KMS-11 (cell line): ENCODE measurements around the gene CTCF.

Experiments
- H2AFZ ChIP-seq: fragments of 200-600 bp; sonication (generic); 2 replicates; pipeline ENCODE4 v1.6.1; 2016; ENCODE audit warnings: antibody characterized with exemption, mixed run types, low read depth
- H3K27ac ChIP-seq: fragments of 200-600 bp; sonication (generic); 2 replicates; pipeline ENCODE4 v1.6.1; 2016; ENCODE audit warnings: mild to moderate bottlenecking, mixed run types
- H3K27me3 ChIP-seq: fragments of 200-600 bp; sonication (generic); 2 replicates; pipeline ENCODE4 v1.6.1; 2017; ENCODE audit warnings: mild to moderate bottlenecking, low read depth, mixed run types, moderate library complexity; ENCODE audit not compliant: insufficient read depth
- H3K36me3 ChIP-seq: fragments of 200-600 bp; sonication (generic); 2 replicates; pipeline ENCODE4 v1.6.1; 2017; ENCODE audit warnings: mild to moderate bottlenecking, mixed run types; ENCODE audit not compliant: insufficient read depth
- H3K4me1 ChIP-seq: fragments of 200-600 bp; sonication (generic); 2 replicates; pipeline ENCODE4 v1.6.1; 2016; ENCODE audit warnings: mild to moderate bottlenecking, low read depth, mixed run types; ENCODE audit not compliant: poor library complexity, severe bottlenecking
- H3K4me2 ChIP-seq: fragments of 200-600 bp; sonication (generic); 2 replicates; pipeline ENCODE4 v1.7.0; 2016; ENCODE audit warnings: mild to moderate bottlenecking, mixed run types
- H3K4me3 ChIP-seq: fragments of 200-600 bp; sonication (generic); IDR thresholded peaks from 2 replicates; pipeline ENCODE4 v1.6.1; 2017; ENCODE audit warnings: low read depth, low read length, mixed read lengths; ENCODE audit not compliant: insufficient read depth
- H3K79me2 ChIP-seq: fragments of 200-600 bp; sonication (generic); 2 replicates; pipeline ENCODE4 v1.6.1; 2016; ENCODE audit warnings: low read depth, mixed run types; ENCODE audit not compliant: insufficient read depth
- H3K9ac ChIP-seq: fragments of 200-600 bp; sonication (generic); 2 replicates; pipeline ENCODE4 v1.6.1; 2016; ENCODE audit warnings: mild to moderate bottlenecking, mixed run types
- H4K20me1 ChIP-seq: fragments of 200-600 bp; sonication (generic); 2 replicates; pipeline ENCODE4 v1.6.1; 2016; ENCODE audit warnings: mild to moderate bottlenecking, mixed run types; ENCODE audit not compliant: insufficient read depth
- CTCF ChIP-seq: fragments of 200-600 bp; sonication (generic); conservative IDR thresholded peaks from 2 replicates; pipeline ENCODE4 v1.6.1; 2017; ENCODE audit warnings: low read depth, mild to moderate bottlenecking, antibody characterized with exemption, low read length, moderate library complexity, mixed read lengths

The CTCF gene

GRCh38 chr16:67546761-67547422 lies 15.4 kb upstream of the CTCF start:
- Histone ChIP-seq H3K9ac (no peak overlapping the region), H3K79me2 (no peaks in the 10 kb centered on the region), H3K4me1 (peaks cover 38% of the 10 kb centered on the region), H2AFZ (peak overlapping the region; percentile 15; the same call in 1 of the 2 replicates), H3K4me2 (peak overlapping the region; percentile 62; the same call in 1 of the 2 replicates), H3K27me3 (no peaks in the 10 kb centered on the region), H3K27ac (peak overlapping the region; percentile 59), H3K36me3 (no peaks in the 10 kb centered on the region), H3K4me3 (no peak overlapping the region), H4K20me1 (no peaks in the 10 kb centered on the region)
- TF ChIP-seq CTCF: peak; percentile 94

DNA sequence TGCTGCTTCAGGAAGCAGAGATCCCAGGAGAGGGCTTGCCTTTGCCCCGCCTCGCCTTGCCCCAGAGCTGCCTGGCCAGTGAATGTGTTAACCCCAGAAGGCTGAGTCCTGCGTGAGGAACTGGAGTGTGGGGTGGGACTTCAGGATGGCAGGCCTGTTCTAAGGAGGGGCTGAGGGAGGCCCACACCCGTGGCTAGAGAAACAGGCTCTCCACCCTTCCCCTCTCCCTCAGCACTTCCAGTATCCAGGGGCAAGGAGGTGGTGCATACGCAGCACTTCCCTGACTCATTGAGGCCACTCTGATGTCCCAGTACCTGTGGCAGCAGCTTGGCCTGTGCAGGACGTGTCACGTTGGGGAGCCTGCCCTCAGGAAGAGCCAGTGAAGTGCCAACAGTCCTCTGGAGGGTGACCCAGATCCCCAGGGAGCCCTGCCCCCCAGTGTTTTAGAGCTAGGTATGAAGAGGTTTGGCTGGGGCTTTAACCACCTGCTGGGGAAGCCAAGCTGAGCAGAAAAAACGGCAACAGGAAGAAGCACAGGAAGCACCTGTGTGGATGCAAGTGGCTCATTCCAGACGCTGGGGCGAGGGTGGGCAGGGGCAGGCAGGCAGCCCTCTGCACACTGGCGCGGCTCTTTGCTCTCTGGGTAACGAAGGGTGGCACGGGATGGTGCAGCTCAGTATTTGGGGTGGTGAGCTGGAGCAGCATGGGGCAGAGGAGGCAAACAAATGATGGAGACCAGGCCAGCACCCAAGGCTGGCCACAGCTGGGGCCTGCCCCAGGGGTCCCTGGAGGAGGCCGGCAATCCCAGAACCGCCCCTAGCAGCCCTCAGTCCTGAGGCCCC lies 14.7 kb upstream of the CTCF start:
- no peaks in the 10 kb centered on the region for H3K27me3 ChIP-seq
- H3K4me3 ChIP-seq: no peak overlapping the region
- no peaks in the 10 kb centered on the region for H3K36me3 ChIP-seq
- no peak for TF ChIP-seq CTCF
- H3K4me2 ChIP-seq: peak overlapping the region; percentile 62
- H4K20me1 ChIP-seq: no peaks in the 10 kb centered on the region
- peaks cover 30% of the 10 kb centered on the region for H3K4me1 ChIP-seq
- peak overlapping the region; percentile 15; the same call in 1 of the 2 replicates for H2AFZ ChIP-seq
- peak overlapping the region; percentile 31; the same call in 1 of the 2 replicates for H3K9ac ChIP-seq
- H3K27ac ChIP-seq: peak overlapping the region; percentile 50
- no peaks in the 10 kb centered on the region for H3K79me2 ChIP-seq

DNA sequence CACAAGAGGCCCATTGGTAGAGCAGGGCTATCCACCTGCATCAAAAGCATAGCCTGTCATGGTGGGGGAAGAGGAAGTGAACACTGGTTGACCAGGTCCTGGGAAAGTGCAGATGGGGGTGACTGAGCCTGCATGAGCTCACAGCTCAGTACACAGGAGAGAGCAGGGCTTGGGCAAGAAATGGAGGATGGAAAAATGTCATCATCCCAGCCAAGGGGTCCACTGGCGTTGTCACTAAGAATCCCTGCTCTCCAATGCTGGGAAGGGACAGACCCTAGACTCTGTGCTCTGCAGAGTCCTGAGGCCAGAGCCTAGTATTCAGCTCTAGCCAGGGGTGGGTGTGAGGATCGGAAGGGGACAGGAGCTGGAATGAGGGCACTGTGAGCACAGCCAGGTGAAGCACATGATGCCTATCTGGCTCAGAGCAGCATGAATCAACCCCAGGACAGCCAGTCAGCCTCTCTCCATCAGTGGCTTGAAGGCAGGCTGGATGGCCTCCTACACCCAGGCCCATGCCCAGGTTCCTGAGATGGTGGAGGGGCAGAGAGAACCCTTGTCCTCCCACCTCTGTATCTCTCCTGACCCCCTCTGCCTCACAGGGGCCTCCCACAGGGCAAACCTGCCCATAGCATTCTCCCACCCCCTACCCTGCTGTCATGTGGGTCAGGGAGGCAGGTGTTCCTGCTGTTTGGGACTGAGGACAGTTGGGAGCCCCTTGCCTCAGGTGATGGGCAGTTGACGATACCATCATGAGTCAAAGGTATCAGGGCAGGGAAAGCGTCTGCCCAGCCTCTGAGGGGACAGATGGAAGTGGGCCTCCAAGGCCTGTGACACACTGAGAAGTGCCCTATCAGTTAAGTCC lies 13.8 kb upstream of the CTCF start:
- no peak overlapping the region for H3K4me3 ChIP-seq
- no peak overlapping the region for H2AFZ ChIP-seq
- no peaks in the 10 kb centered on the region for H3K27me3 ChIP-seq
- peak overlapping the region; percentile 31; the same call in 1 of the 2 replicates for H3K9ac ChIP-seq
- peak overlapping the region; percentile 50 for H3K27ac ChIP-seq
- H3K4me2 ChIP-seq: peak overlapping the region; percentile 62
- H3K4me1 ChIP-seq: peaks cover 25% of the 10 kb centered on the region
- no peak for TF ChIP-seq CTCF
- H3K36me3 ChIP-seq: no peaks in the 10 kb centered on the region
- no peaks in the 10 kb centered on the region for H4K20me1 ChIP-seq
- no peaks in the 10 kb centered on the region for H3K79me2 ChIP-seq

- Histone ChIP-seq H3K4me2 (no peak overlapping the region), H3K36me3 (no peaks in the 10 kb centered on the region), H3K9ac (no peak overlapping the region)
Measured at GRCh38 chr16:67549240-67549639, 13.1 kb upstream of the CTCF start.

More at GRCh38 chr16:67549240-67549639, 13.1 kb upstream of the CTCF start:
- no peak overlapping the region for H2AFZ ChIP-seq
- no peak overlapping the region for H3K4me3 ChIP-seq
- peaks cover 25% of the 10 kb centered on the region for H3K4me1 ChIP-seq
- no peaks in the 10 kb centered on the region for H3K79me2 ChIP-seq
- H3K27me3 ChIP-seq: no peaks in the 10 kb centered on the region
- no peak for TF ChIP-seq CTCF
- H3K27ac ChIP-seq: no peak overlapping the region
- H4K20me1 ChIP-seq: no peaks in the 10 kb centered on the region
